HFFc6 (cell line): Measurements from ENCODE around the gene REXO1. TPM values are rescaled to one million over a fixed set of nuclear protein-coding genes. Genes with fewer than 3 reads are reported as not detected.

ENCODE experiments used
- DNase-seq: peaks from one replicate; pipeline ENCODE4 v3.0.0-alpha.2; 2018
- H3K27ac Mint-ChIP-seq: 2 replicates; pipeline ENCODE4 v1.8.0; 2020; ENCODE audit warnings: mild to moderate bottlenecking, mixed read lengths
- H3K27me3 Mint-ChIP-seq: 2 replicates; pipeline ENCODE4 v1.8.0; 2021; ENCODE audit warnings: mild to moderate bottlenecking, moderate library complexity, mixed read lengths; ENCODE audit not compliant: insufficient read depth
- H3K36me3 Mint-ChIP-seq: 2 replicates; pipeline ENCODE4 v1.8.0; 2021; ENCODE audit warnings: low read depth, mixed read lengths
- H3K4me1 Mint-ChIP-seq: 2 replicates; pipeline ENCODE4 v1.8.0; 2020; ENCODE audit warnings: low read depth, mixed read lengths
- H3K4me3 Mint-ChIP-seq: 2 replicates; pipeline ENCODE4 v1.8.0; 2020; ENCODE audit warnings: mild to moderate bottlenecking, moderate library complexity, mixed read lengths
- H3K9me3 Mint-ChIP-seq: 2 replicates; pipeline ENCODE4 v1.8.0; 2020; ENCODE audit warnings: mild to moderate bottlenecking, mixed read lengths
- CTCF ChIP-seq: fragments of 200-600 bp; sonication (generic); IDR thresholded peaks from 2 replicates; pipeline ENCODE4 v1.5.0; 2021; ENCODE audit warnings: antibody characterized with exemption, mild to moderate bottlenecking
- total RNA-seq, 6 experiments: library from RNA; stranded (reverse); fragmentation: NEBNext Ultra II Directional; extraction: Animal tissue kit (Norgen Biotek cat#: 25700); gene quantifications; 2 replicates in 1 of 6; 3 replicates in 5 of 6; pipeline ENCODE4 v1.2.3, GENCODE V29; 2021

REXO1 gene
- total RNA-seq, 6 experiments from 2014 or later = 32.9 to 38.2 (median 34.6) TPM

- no peak for DNase-seq
- no peak for TF ChIP-seq CTCF
- H3K4me3 Mint-ChIP-seq = no peak overlapping the region
- peaks cover 8% of the 10 kb centered on the region for H3K27me3 Mint-ChIP-seq
- H3K36me3 Mint-ChIP-seq = no peaks in the 10 kb centered on the region; the same call in 1 of the 2 replicates
- H3K9me3 Mint-ChIP-seq = no peaks in the 10 kb centered on the region
- no peak overlapping the region for H3K27ac Mint-ChIP-seq
- H3K4me1 Mint-ChIP-seq = peaks cover 17% of the 10 kb centered on the region
Measured at GRCh38 chr19:1808395-1808731, 39.9 kb downstream of the REXO1 start.

- no peak for DNase-seq
- no peak for TF ChIP-seq CTCF
- H3K27me3 Mint-ChIP-seq = peaks cover 6% of the 10 kb centered on the region
- no peaks in the 10 kb centered on the region; the same call in 1 of the 2 replicates for H3K36me3 Mint-ChIP-seq
- H3K9me3 Mint-ChIP-seq = no peaks in the 10 kb centered on the region
- no peak overlapping the region for H3K27ac Mint-ChIP-seq
- peaks cover 12% of the 10 kb centered on the region for H3K4me1 Mint-ChIP-seq
- H3K4me3 Mint-ChIP-seq = no peak overlapping the region
Measured at GRCh38 chr19:1807695-1808394, 40.4 kb downstream of the REXO1 start.

- Mint-ChIP-seq H3K36me3 (no peaks in the 10 kb centered on the region; the same call in 1 of the 2 replicates), H3K4me1 (peaks cover 7% of the 10 kb centered on the region; the same call in 1 of the 2 replicates), H3K4me3 (no peak overlapping the region), H3K27me3 (no peaks in the 10 kb centered on the region; the same call in 1 of the 2 replicates), H3K9me3 (no peaks in the 10 kb centered on the region), H3K27ac (no peak overlapping the region)
- no peak for DNase-seq
- TF ChIP-seq CTCF = no peak
Measured at GRCh38 chr19:1807030-1807694, 41.1 kb downstream of the REXO1 start.

- H3K36me3 Mint-ChIP-seq = no peaks in the 10 kb centered on the region; the same call in 1 of the 2 replicates
Measured at GRCh38 chr19:1806184-1807029, 41.9 kb downstream of the REXO1 start.

More at GRCh38 chr19:1806184-1807029, 41.9 kb downstream of the REXO1 start:
- Mint-ChIP-seq H3K4me3 (no peak overlapping the region), H3K9me3 (no peaks in the 10 kb centered on the region), H3K4me1 (peaks cover 4% of the 10 kb centered on the region; the same call in 1 of the 2 replicates), H3K27ac (no peak overlapping the region), H3K27me3 (no peaks in the 10 kb centered on the region; the same call in 1 of the 2 replicates)
- DNase-seq = no peak
- TF ChIP-seq CTCF = no peak
